ENCODE results near the gene PDZD7. TPM values are rescaled to one million over a fixed set of nuclear protein-coding genes. Genes with fewer than 3 reads are reported as not detected.

The PDZD7 gene
- total and polyA plus RNA-seq, 10 donors, result 0.17 to 2.3 (median 1.1) TPM

GRCh38 chr10:101054876-101055275 is 23.9 kb upstream of the PDZD7 start:
- no peak overlapping the region for H3K27ac ChIP-seq
- TF ChIP-seq POLR2A (IDR thresholded peaks at IDR 0.05) (no peak), POLR2AphosphoS5 (IDR thresholded peaks at IDR 0.05) (no peak), CTCF (IDR thresholded peaks at IDR 0.05 in 8 of 11, conservative IDR thresholded peaks at IDR 0.05 in 3 of 11) (no peak)
- peaks cover 6 to 20% (median 16%) of the 10 kb centered on the region in 6 donors for H3K4me1 ChIP-seq
- intact Hi-C loops (cut with DNase I; ENCODE audit: low total_unique reads), result no loop called here
- DNase-seq, result peak; percentile 16
- H3K4me3 ChIP-seq, result no peak overlapping the region
- H3K9me3 ChIP-seq, result no peaks in the 10 kb centered on the region
- 79 to 89% (median 84%) methylated on average over 5 of the region's 5 CpGs for WGBS, 5 donors
- peaks cover 0 to 19% (median 13%) of the 10 kb centered on the region in 7 donors for H3K27me3 ChIP-seq (replicated peaks in 1 of 7)
- no peaks in the 10 kb centered on the region for H3K36me3 ChIP-seq

- Histone ChIP-seq H3K27ac (no peak overlapping the region), H3K4me1 (peaks cover 6 to 20% (median 13%) of the 10 kb centered on the region in 6 donors), H3K4me3 (no peak overlapping the region), H3K36me3 (no peaks in the 10 kb centered on the region), H3K9me3 (no peaks in the 10 kb centered on the region), H3K27me3 (replicated peaks in 1 of 7) (peaks cover 0 to 24% (median 18%) of the 10 kb centered on the region in 7 donors)
- TF ChIP-seq CTCF (IDR thresholded peaks at IDR 0.05 in 8 of 11, conservative IDR thresholded peaks at IDR 0.05 in 3 of 11) (no peak), POLR2A (IDR thresholded peaks at IDR 0.05) (no peak), POLR2AphosphoS5 (IDR thresholded peaks at IDR 0.05) (no peak)
- intact Hi-C loops (cut with DNase I; ENCODE audit: low total_unique reads), result no loop called here
- WGBS, 5 donors, result 25 to 56% (median 50%) methylated on average over 1 of the region's 1 CpG
- DNase-seq, result no peak
Observed at GRCh38 chr10:101054351-101054750, 23.4 kb upstream of the PDZD7 start.

GRCh38 chr10:101053516-101053915 is 22.6 kb upstream of the PDZD7 start:
- intact Hi-C loops (cut with DNase I; ENCODE audit: low total_unique reads), result no loop called here
- Histone ChIP-seq H3K36me3 (no peaks in the 10 kb centered on the region), H3K9me3 (no peaks in the 10 kb centered on the region), H3K4me1 (peaks cover 6 to 22% (median 12%) of the 10 kb centered on the region in 6 donors), H3K27me3 (replicated peaks in 1 of 7) (peaks cover 0 to 32% (median 26%) of the 10 kb centered on the region in 7 donors), H3K4me3 (no peak overlapping the region), H3K27ac (no peak overlapping the region)
- no peak for TF ChIP-seq POLR2AphosphoS5 (IDR thresholded peaks at IDR 0.05)
- no peak for TF ChIP-seq POLR2A (IDR thresholded peaks at IDR 0.05)
- TF ChIP-seq CTCF (IDR thresholded peaks at IDR 0.05 in 8 of 11, conservative IDR thresholded peaks at IDR 0.05 in 3 of 11), result no peak
- no peak for DNase-seq

GRCh38 chr10:101052285-101052684 is 21.4 kb upstream of the PDZD7 start:
- H3K9me3 ChIP-seq, result no peaks in the 10 kb centered on the region
- peak; percentile 28 for DNase-seq
- H3K4me3 ChIP-seq, result no peak overlapping the region
- H3K27ac ChIP-seq, result no peak overlapping the region
- no peaks in the 10 kb centered on the region for H3K36me3 ChIP-seq
- WGBS, 5 donors, result 89 to 97% (median 96%) methylated on average over 2 to 3 of the region's 3 CpGs
- H3K4me1 ChIP-seq, result peaks cover 6 to 29% (median 15%) of the 10 kb centered on the region in 6 donors
- H3K27me3 ChIP-seq (replicated peaks in 1 of 7), result peaks cover 0 to 44% (median 36%) of the 10 kb centered on the region in 7 donors
- intact Hi-C loops (cut with DNase I; ENCODE audit: low total_unique reads), result no loop called here
- no peak for TF ChIP-seq POLR2AphosphoS5 (IDR thresholded peaks at IDR 0.05)
- TF ChIP-seq POLR2A (IDR thresholded peaks at IDR 0.05), result no peak
- TF ChIP-seq CTCF (IDR thresholded peaks at IDR 0.05 in 8 of 11, conservative IDR thresholded peaks at IDR 0.05 in 3 of 11), result no peak

Data from spleen (tissue), 11 donors.